SW480 (cell line): ENCODE results near the gene PLGLB1.
"Not testable (repeated sequence)": the region's sequence is repeated elsewhere in the genome, so short reads cannot be mapped to it uniquely, and the experiment has no call there.

Source experiments
- DNase-seq: peaks from one replicate; pipeline ENCODE4 v3.0.0-alpha.2; 2016; ENCODE audit warnings: low spot score

The PLGLB1 gene

DNA sequence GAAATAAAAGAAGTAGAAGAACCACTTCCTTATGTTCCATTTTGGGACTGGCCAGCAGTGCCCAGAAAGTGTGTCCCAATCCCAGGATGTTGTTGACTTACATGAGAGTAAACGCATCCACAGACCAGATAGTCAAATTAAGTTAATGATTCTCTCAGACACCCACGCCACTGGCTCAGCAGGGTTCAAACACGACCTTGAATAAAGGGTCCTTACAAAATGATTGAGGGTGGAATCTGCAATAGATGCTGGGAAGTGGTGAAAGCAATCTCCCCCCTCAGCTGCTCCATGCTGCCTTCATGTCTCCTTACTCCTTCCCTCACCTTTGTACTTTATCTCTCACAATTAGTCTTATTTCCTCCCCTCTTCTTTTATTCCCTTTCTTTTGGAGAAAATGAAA is at the start of gene PLGLB1:
PLGLB1 (minus strand) TSS at position 101 of the 400 bp plus-strand sequence; CDS start at position 40, 61 bp downstream.
- not testable (repeated sequence) for DNase-seq

DNA sequence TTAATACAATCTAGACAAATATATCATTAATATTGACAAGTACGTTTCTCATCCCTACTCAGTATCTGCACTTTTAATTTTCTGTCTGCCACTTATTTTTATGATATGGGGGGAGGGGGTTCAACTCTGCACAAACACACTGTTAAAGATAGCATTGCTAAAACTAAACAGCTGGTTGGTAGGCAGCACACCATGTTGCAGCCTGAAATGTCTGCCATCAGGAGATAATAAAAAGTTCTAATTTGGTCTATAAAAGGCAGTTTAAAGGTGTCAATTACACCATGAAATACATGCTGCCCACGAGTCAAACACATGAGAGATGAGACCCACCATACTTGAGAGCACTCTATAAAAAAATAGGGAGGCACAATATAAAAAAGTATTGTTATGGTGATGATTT is 42.7 kb upstream of the PLGLB1 start:
- DNase-seq, result not testable (repeated sequence)

DNA sequence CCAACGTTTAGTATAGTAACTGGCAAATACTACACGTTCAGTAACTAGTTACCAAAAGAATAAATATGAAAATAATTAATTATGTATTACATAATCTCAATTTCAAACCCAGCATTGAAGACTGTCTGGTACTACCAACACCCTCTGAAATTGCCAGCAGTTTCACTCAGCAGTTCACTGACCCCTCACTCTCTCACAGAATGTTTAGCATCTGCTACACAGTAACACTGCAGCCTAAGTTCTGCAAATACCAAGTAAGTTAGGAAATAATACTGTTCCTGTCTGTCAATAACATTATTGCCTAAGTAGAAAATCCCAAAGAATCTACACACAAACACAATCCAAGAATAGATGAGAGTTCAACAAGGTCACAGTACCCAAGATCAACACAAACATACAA is 41.8 kb upstream of the PLGLB1 start:
- DNase-seq, result not testable (repeated sequence)

DNA sequence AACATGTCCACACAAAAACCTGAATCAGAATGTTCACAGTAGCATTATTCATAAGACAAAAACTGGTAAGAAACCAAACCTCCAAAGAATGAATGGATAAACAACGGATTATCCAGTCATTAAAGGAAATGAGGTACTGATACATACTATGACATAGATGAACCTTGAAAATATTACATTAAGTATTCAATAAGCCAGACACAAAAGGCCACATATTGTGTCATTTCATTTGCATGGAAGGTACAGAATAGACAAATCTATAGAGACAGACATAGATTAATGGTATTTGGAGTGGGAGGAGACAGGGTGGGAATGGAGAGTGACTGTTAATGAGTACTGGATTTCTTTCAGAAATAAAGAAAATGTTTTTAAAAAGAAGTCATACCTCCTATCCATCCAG is 39.9 kb upstream of the PLGLB1 start:
- not testable (repeated sequence) for DNase-seq

DNA sequence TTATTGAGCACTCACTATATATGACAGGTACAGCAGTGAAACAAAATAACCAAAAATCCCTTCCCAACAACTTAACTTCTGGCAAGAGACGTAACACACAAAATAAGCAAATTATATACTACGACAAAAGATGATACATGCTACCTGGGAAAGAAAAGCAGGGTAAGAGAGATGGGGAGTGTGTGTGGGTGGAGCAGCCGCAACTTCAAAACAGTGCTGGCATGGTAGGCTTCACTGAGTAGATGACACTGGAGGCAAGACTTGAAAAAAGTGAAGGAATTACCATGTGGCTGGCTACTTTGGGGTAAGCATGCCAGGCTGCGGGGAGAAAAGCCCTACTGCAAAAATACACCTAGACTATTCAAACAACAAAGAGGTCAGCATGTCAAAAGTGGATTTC is 36.0 kb upstream of the PLGLB1 start:
- DNase-seq, result not testable (repeated sequence)

DNA sequence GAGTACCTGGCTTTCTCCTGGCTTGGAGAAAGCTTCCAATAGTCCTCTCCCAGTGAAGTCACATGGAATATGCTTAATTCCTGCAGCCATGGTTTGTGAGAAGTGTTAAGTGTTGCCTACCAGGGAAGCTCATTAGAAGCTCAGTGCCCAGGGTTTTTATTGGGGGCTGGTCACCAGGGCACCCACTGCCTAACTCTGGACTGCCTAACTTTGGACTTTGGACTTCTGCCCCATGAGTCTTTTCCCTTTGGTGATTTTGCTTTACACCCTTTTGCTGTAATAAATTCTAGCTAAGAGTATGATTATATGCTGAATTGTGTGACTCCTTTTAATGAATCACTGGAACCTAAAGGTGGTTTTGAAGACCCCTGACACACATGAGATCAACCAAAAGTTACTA is 35.2 kb upstream of the PLGLB1 start:
- DNase-seq, result not testable (repeated sequence)

DNA sequence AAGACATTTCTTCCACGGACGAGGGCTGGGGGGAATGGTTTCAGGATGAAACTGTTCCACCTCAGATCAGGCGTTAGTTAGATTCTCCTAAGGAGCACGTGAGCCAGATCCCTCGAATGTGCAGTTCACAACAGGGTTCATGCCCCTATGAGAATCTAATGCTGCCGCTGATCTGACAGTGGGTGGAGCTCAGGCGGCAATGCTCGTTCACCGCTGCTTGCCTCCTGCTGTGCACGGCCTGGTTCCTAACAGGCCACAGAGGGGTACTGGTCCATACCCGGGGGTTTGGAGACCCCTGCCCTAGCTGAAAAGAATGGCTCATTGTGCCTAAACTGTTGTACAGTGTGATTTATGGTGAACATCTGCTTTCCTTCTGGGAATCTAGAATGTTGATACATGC is 34.8 kb upstream of the PLGLB1 start:
- not testable (repeated sequence) for DNase-seq

DNA sequence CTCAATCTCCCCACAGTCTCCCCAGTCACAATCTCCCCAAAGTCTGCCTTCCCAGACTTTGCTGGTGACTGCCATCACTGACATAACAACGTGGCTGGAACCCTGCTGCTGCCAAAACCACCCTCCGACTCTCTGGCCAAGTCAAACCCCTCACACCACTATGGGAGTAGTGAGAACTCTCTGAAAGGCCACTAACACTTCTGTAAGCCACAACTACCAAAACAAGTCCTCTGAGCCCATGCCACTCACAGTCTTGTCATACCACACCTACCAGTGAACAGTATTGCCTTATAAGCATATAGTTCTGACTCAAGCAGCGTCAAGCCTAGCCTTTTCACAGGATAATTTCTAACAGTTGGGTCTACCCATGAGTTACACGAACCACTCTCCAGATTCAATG is 32.7 kb upstream of the PLGLB1 start:
- DNase-seq, result not testable (repeated sequence)

DNA sequence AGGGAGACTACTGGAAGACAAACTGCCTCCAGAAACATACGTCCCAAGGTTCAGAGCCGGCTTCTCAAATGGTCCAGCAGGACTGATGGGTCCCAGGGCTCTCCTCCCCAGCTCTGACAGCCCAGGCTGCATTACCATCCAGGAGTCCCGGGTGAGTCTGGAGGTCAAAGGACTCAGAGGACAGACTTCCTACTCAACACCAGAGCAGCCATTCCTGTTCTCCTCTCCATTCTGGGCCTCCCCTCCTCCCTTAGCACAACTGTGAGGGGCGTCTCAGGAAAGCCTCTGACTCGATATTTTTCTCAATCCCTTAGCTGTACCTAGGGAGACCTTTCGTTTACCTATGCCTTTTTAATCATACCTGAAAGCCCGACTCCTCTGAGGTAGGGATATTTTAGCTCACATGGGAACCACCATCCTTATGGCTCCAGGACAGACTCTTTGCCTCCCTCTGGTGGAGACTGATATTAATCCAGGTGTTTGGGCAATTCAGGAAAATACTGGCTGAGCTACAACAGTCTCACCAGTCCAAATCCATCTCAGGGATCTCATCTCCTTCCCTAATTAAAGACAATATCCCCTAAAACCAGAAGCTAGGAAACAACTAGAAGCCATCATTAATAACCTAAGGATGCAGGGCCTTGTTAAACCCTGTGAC is 19.8 kb upstream of the PLGLB1 start:
- DNase-seq, result not testable (repeated sequence)

DNA sequence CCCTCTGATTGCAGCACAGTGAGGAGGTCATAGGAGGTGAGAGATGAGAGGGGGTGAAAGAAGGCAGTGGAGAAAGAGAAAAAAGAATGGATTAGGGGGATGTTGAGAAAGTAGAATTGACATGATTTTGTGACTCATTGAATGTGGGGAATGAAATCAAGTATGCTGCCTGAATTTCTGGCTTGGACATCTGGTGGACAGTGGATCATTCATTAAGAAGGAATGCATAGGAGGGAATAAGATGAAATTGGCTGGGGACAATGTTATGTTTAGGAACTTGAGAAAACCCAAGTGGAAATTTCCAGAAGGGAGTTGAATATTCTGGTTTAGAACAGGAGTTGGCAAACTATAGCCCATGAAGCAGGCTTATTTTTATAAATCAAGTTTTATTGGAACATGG is 7.0 kb upstream of the PLGLB1 start:
- not testable (repeated sequence) for DNase-seq

DNA sequence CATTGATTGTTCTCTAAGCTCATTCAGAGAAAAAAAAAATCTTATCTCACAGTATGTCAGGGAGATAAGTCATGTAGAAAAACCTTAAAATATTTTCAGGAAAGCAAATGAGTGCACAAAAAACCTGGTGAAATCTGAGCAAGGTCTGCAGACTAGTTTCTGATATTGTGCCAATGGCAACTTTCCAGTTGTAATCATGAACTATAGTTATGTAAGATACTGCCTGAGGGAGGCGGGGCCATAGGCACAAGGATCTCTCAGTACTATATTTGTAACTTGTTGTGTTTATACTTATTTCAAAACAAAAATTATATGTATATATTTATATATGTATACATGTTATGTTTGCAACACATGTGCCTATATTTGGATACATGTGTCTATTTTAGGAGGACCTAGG is 5.2 kb upstream of the PLGLB1 start:
- not testable (repeated sequence) for DNase-seq

DNA sequence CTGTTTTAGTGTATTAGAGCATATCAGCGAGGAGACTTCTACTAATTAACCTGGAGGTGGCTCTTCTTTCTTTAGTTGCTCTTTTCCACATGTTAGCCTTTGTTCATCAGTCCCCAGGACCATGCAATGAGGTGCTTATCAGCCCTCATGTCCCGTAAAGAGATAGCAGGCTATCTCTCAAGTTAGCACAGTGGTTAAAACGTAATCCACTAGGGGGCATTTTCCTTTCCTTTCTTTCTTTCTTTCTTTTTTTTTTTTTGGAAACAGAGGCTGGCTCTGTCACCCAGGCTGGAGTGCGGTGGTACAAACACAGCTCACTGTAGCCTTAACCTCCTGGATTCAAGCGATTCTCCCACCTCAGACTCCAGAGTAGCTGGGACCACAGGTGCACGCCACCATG is 4.3 kb upstream of the PLGLB1 start:
- not testable (repeated sequence) for DNase-seq

DNA sequence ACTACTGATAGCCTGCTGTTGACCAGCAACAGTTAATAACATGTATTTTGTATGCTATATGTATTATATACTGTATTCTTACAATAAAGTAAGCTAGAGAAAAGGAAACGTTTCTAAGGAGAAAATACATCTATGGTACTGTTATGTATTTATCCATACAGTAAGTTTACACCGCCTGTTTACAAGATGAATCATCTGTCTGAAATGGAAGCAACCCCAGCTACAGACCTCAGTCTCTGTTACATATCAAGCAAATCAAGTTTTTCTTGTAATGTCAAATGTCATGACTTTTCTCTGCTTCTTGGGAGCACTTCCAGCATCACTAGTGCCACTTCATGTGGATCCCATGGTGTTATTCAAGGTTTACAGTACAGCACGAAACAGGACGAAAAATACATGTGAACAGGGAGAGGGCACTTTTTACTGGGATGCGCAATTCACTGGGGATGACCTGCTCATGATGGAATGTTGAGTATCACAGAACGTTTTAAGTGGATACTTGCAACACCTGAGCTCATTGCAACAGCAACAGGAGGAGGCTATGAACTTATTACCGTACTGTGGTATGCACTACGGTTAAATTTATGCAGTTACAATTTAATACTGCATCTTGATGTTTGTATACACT is 2.5 kb upstream of the PLGLB1 start:
- DNase-seq, result not testable (repeated sequence)

DNA sequence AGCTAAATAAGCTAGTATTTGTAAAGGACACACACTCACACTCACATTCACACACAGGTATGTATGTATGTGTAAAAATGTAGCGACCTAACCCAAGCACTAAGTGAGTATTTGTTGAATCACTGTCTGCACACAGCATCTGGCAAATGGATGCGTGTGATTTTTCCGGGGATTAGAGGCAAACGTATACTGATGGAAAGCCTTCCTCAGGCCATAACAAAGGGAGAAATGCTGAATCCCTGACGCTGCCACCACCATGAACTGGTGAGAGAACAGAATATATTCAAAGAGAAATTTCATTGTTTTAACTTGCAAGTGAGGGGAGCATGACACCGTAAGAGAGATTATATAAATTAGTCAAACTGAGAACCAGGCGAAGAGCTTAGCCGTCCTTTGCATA is 601 bp downstream of the PLGLB1 start:
- DNase-seq, result not testable (repeated sequence)

DNA sequence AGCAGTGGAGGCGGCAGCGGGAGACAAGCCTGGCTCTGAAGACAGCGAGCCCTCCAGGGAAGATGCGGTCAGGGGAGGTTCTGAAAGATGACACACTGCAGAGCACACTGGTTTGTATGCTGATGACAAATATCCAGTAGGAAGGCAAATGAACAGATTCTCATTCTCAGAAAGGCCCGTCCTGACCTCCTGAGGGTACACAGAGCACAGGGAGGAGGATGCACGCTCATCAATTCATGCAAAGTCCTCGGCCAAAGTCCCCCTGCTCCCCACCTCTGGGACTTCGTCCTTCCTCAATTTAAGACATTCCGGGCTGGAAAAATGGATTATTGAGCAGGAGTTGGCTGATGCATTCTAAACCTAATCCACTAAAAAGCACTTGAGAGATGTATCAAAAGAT is 2.6 kb downstream of the PLGLB1 start:
- DNase-seq, result not testable (repeated sequence)

DNA sequence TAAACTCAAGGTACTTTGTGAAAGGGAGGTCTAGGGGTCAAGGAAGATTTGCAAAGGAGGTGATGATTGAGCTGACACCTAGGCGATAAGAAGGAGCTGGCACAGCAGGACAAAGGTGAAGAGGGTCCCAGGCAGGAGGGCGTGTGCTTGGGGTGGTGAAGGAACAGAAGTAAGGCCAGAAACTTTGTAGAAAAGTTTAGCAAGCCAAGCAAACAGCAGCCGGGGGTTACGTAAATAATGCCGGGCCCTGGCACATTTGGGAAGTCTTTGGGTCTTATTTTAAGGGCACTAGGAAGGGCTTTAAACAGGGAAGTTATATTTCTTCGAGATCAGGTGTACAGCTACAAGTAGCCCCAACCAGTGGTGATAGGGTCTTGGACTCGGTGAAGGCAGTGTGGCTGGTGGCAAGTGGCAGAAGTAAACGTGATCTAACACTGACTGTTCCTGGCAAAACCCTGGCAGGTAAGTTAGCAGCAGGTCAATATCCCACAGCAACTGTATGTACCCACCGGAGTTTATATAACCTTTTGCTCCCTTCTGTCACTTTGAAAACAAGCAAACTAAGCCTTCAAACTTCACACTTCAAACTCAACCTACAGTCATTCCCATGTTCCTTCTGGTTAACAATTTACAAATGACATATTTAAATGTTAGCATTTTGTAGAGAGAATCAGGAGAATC is 7.0 kb downstream of the PLGLB1 start:
- not testable (repeated sequence) for DNase-seq

DNA sequence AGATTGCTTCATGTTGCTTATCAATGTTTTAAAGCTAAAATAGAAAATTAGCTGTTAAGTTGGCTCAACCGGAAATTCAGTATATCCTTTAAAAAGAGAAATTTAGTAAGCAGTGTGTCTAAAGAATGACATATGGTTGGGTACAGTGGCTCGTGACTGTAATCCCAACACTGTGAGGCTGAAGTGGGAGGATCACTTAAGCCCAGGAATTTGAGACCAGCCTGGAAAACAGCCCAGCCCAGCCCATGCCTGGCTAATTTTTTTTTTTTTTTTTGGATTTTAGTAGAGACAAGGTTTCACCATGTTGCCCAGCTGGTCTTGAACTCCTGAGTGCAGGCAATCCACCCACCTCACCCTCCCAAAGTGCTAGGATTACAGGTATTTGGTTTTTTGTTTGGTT is 17.2 kb downstream of the PLGLB1 start:
- not testable (repeated sequence) for DNase-seq
